OCI-LY3 (cell line): ENCODE data around the gene RC3H2.

Experiments
- CTCF ChIP-seq: fragments of 200-600, 300-600 bp; sonication (generic); IDR thresholded peaks from 2 replicates; pipeline ENCODE4 v1.5.1; 2014; ENCODE audit warnings: antibody characterized with exemption, low read length, low read depth
- EZH2phosphoT487 ChIP-seq: fragments of 200-600 bp; shearing (Covaris generic); IDR thresholded peaks from 2 replicates; pipeline ENCODE4 v1.6.1; 2018; ENCODE audit warnings: antibody characterized with exemption, mixed run types, low read depth

- TF ChIP-seq CTCF (no peak), EZH2phosphoT487 (no peak)
Observed at GRCh38 chr9:122865300-122865699, 39.9 kb downstream of the RC3H2 start.
